Peyer's patch (tissue), 4 donors: Measurements from ENCODE around the gene KRT35.

Source experiments
- CTCF ChIP-seq, 6 experiments: fragments of 450-650 bp in 4 of 6; fragments of 200-600 bp in 2 of 6; sonication (generic) in 1 of 6; IDR thresholded peaks; one replicate each; pipeline ENCODE4 v1.5.1; 2017 to 2019; ENCODE audit warnings: antibody characterized with exemption in 6 of 6, mild to moderate bottlenecking in 3 of 6, moderate library complexity in 1 of 6
- POLR2A ChIP-seq, 2 donors: fragments of 450-650 bp; IDR thresholded peaks; one replicate each; pipeline ENCODE4 v1.5.1; 2017; ENCODE audit warnings: antibody characterized with exemption in 2 of 2, mild to moderate bottlenecking in 2 of 2, moderate library complexity in 2 of 2

DNA sequence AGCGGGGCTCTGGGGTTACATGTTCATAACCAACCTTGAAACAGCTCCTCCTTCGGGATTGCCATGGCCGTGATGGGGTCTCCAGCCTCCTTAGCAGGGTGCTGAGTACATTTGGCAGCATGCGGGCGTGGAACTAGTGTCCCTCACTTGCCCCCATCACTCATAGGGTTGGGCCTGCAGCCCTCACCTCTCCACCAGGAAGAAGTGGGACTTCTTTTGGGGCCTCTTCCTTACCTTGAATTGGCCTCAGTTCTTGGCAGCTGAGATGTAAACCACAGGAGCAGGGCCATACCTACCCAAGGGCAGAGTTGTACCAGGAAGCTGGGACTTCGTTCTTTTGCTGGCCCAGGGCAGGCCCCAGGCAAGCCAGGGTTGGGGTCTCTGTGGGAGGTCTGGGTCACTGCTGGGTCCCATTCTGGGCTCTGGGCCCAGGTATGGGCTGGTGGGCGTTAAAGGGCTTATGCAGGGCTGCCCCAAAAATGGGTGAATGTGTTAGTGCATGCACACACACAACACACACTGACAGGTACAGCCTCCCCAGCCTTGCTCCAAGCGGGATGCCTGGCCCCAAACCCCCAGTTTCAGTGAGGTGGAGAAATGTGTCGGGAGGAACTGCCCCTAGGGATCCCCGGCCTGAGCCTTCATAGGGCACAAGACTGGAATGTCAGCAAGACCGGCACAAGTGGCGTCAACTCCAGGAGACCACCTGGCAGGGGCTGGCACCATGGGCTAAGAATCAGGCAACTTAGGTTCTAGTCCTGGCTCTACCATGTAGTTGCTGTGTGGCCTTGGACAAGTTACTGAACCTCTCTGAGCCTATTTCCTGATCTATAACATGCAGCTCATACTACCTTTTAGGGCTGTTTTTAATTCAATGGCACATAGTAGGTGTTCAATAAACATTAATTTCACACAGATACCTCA is 41.6 kb upstream of the KRT35 start:
- TF ChIP-seq CTCF (IDR thresholded peaks at IDR 0.05) (no peak), POLR2A (IDR thresholded peaks at IDR 0.05) (peak in 1 of 2 donors; percentile 38)
